Colonic mucosa (tissue), 4 donors: Measurements from ENCODE around the gene L3MBTL2. TPM values are rescaled to one million over a fixed set of nuclear protein-coding genes. Genes with fewer than 3 reads are reported as not detected.
"Not testable (repeated sequence)": the region's sequence is repeated elsewhere in the genome, so short reads cannot be mapped to it uniquely, and the experiment has no call there.

ENCODE experiments used
- DNase-seq: peaks from one replicate; pipeline ENCODE4 v3.0.0-alpha.2; 2020
- H3K27ac ChIP-seq: fragments of 200-600 bp; one replicate; pipeline ENCODE4 v1.8.0; 2021
- H3K27me3 ChIP-seq: fragments of 200-600 bp; one replicate; pipeline ENCODE4 v1.8.0; 2021
- H3K36me3 ChIP-seq: fragments of 200-600 bp; one replicate; pipeline ENCODE4 v1.8.0; 2021
- H3K4me1 ChIP-seq: fragments of 200-600 bp; one replicate; pipeline ENCODE4 v1.8.0; 2021; ENCODE audit warnings: mild to moderate bottlenecking
- H3K4me3 ChIP-seq: fragments of 200-600 bp; one replicate; pipeline ENCODE4 v1.8.0; 2021
- H3K9ac ChIP-seq, 2 donors: one replicate each; pipeline ENCODE4 v1.7.0; 2013; ENCODE audit warnings: control low read depth in 2 of 2, low read depth in 2 of 2, low read length in 2 of 2
- H3K9me3 ChIP-seq: fragments of 200-600 bp; one replicate; pipeline ENCODE4 v1.8.0; 2021
- intact Hi-C: fragments of 100-400 bp; cut with DNase I; formaldehyde crosslinking; loops from one replicate; pipeline ENCODE4 v1.14.1; 2022
- total RNA-seq, 2 donors: library from RNA; stranded (reverse); fragmentation: NEBNext Ultra II Directional in 1 of 2; extraction: Animal tissue kit (Norgen Biotek cat#: 25700) in 1 of 2; gene quantifications; one replicate each; pipeline ENCODE4 v1.2.1, GENCODE V29; 2021
- TF ChIP-seq, protein P1 (sequence below): fragments of 200-600 bp; IDR thresholded peaks from one replicate; pipeline ENCODE4 v1.8.0; 2022; ENCODE audit warnings: antibody characterized with exemption, mild to moderate bottlenecking
- donor health status: healthy.
- donor health status: DM: no; HTN: no; CAD: no.
- donor health status: DM: no; HTN: no; CAD: no.

Gene L3MBTL2
- total RNA-seq, 2 donors from 2014 or later = 13.2 to 27.9 TPM

DNA sequence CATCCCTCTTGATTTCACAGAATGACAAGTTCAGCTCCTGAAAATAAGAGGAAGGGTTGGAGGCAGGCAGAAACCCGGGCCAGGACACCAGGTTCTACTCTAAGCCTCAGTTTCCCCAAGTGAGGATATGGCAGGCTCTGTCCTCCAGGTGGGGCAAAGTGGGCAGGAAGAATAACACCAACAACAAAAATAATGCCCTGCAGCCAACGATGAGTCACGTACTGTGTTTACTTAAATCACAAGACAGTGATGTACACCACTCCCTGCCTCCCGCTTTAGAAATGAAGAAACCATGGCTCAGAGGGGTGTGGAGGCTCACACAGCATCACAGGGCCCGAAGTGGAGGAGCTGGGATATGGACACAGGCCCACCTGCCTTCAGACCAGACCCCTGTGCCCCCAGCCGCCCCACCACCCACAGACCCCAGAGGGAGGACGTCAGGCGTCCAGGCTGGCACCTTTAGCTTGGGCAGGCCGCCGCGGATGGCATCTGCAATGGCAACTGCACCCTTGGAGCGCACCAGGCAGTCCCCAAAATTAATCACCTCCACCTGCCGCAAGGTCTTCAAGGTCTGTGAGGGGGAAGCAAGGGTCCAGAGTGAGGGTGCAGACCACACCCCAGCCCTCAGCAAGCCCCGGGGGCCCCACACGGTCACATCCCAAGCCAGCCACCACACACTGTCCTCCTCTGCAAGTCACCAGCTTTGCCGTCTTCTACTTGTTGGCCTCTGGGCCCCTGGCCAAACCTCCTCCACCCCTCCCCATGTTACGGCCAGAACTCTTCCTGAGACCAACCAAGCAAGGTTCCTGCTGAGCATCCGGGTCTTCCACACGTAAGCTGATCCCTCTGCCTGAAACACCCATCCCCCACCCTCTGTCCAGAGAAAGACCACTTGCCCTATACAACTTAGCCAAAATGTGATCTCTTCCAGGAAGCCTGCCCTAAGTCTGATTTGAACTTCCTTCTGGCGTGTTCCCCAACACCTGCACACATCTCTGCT lies 51.4 kb downstream of the L3MBTL2 start:
- Histone ChIP-seq H3K9me3 (no peaks in the 10 kb centered on the region), H3K4me1 (no peaks in the 10 kb centered on the region), H3K27me3 (no peaks in the 10 kb centered on the region), H3K4me3 (no peak overlapping the region), H3K27ac (no peak overlapping the region), H3K36me3 (peaks cover 10% of the 10 kb centered on the region), H3K9ac (no peak overlapping the region)
- DNase-seq = no peak
- intact Hi-C loops = no loop called here
- TF ChIP-seq, protein P1, sequence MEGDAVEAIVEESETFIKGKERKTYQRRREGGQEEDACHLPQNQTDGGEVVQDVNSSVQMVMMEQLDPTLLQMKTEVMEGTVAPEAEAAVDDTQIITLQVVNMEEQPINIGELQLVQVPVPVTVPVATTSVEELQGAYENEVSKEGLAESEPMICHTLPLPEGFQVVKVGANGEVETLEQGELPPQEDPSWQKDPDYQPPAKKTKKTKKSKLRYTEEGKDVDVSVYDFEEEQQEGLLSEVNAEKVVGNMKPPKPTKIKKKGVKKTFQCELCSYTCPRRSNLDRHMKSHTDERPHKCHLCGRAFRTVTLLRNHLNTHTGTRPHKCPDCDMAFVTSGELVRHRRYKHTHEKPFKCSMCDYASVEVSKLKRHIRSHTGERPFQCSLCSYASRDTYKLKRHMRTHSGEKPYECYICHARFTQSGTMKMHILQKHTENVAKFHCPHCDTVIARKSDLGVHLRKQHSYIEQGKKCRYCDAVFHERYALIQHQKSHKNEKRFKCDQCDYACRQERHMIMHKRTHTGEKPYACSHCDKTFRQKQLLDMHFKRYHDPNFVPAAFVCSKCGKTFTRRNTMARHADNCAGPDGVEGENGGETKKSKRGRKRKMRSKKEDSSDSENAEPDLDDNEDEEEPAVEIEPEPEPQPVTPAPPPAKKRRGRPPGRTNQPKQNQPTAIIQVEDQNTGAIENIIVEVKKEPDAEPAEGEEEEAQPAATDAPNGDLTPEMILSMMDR = no peak

DNA sequence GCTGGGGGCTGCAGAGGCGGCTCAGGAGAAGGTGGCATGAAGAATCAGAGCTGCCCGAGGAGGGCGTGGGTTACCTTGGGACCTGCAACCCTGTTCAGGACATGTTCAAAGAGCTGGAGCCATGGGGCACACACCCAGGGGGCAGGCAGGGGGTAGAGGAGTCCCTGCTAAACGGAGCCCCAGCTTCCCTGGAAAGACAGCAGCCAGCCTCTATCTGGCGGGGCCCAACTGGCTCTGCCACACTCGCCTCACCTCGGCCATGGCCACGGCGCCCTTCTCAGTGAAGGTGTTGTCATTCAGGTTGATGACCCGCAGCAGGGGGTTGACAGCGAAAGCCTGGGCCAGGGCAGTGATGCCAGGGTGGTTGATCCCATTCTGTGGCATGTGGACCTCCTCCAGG lies 52.6 kb downstream of the L3MBTL2 start:
- Histone ChIP-seq H3K4me3 (no peak overlapping the region), H3K36me3 (peaks cover 9% of the 10 kb centered on the region), H3K9ac (no peak overlapping the region), H3K27me3 (no peaks in the 10 kb centered on the region), H3K4me1 (no peaks in the 10 kb centered on the region), H3K27ac (no peak overlapping the region), H3K9me3 (no peaks in the 10 kb centered on the region)
- no peak for DNase-seq
- TF ChIP-seq, protein P1 = no peak
- intact Hi-C loops = no loop called here

- DNase-seq, H3K4me1 ChIP-seq, intact Hi-C loops, H3K9ac ChIP-seq, H3K27ac ChIP-seq, H3K27me3 ChIP-seq, H3K9me3 ChIP-seq, H3K36me3 ChIP-seq, H3K4me3 ChIP-seq: not testable (repeated sequence)
Measured at GRCh38 chr22:41259756-41260155, 54.6 kb downstream of the L3MBTL2 start.

GRCh38 chr22:41260871-41261270 lies 55.8 kb downstream of the L3MBTL2 start:
- DNase-seq = no peak
- H3K4me1 ChIP-seq = no peaks in the 10 kb centered on the region
- no peaks in the 10 kb centered on the region for H3K9me3 ChIP-seq
- peaks cover 8% of the 10 kb centered on the region for H3K36me3 ChIP-seq
- H3K4me3 ChIP-seq = no peak overlapping the region
- no peak overlapping the region for H3K27ac ChIP-seq
- no peak overlapping the region for H3K9ac ChIP-seq
- intact Hi-C loops = no loop called here
- H3K27me3 ChIP-seq = no peaks in the 10 kb centered on the region
- TF ChIP-seq, protein P1 = no peak

GRCh38 chr22:41261541-41262249 lies 56.6 kb downstream of the L3MBTL2 start:
- H3K4me3 ChIP-seq = no peak overlapping the region
- H3K9me3 ChIP-seq = no peaks in the 10 kb centered on the region
- no peak overlapping the region for H3K9ac ChIP-seq
- no peaks in the 10 kb centered on the region for H3K4me1 ChIP-seq
- H3K27ac ChIP-seq = no peak overlapping the region
- intact Hi-C loops = no loop called here
- TF ChIP-seq, protein P1 = no peak
- H3K27me3 ChIP-seq = no peaks in the 10 kb centered on the region
- DNase-seq = no peak
- peaks cover 8% of the 10 kb centered on the region for H3K36me3 ChIP-seq
